Endometrium (tissue), 2 donors: ENCODE results near the gene GAB2.
"Not testable (repeated sequence)": the region's sequence is repeated elsewhere in the genome, so short reads cannot be mapped to it uniquely, and the experiment has no call there.

Experiments
- FAIRE-seq: peaks from 2 replicates; lab custom pipeline; 2012; peaks lifted over from hg19 to GRCh38; lab: Jason Lieb, UNC
- donor health status: control.
- donor health status: control.

The GAB2 gene

GRCh38 chr11:78276311-78276710 lies 141.3 kb downstream of the GAB2 start:
- FAIRE-seq: no peak

DNA sequence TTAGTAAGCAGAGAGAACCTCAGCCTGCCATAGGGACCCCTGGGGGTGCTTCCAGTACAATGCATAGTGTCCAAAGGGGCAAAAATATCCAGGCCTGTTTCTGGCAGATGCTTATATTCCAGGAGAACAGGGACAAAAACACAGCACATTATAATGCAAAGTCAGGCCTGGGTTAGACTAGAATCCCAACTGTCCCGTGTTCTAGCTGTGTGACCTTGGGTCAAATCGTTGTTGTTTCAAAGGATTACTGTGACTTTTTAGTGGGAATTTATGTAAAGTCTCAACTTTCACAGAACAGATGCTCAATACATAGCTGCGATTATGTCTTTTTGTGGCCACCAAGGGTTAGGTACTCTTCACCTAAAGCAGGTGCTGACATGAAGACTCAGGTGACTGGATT lies 142.9 kb downstream of the GAB2 start:
- FAIRE-seq: no peak

DNA sequence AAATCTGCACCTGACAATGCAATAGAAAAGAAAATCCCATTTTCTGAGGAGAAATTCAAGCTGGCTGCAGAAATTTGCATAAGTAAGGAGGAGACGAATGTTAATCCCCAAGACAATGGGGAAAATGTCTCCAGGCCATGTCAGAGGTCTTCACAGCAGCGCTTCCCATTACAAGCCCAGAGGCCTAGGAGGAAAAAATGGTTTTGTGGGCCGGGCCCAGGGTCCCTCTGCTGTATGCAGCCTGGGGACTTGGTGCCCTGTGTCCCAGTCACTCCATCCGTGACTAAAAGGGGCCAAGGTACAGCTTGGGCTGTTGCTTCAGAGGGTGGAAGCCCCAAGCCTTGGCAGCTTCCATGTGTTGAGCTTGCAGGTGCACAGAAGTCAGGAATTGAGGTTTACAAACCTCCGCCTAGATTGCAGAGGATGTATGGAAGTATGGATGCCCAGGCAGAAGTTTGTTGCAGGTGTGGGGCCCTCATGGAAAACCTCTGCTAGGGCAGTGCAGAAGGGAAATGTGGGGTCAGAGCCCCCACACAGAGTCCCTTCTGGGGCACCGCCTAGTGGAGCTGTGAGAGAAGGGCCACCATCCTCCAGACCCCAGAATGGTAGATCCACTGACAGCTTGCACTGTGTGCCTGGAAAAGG lies 144.9 kb downstream of the GAB2 start:
- FAIRE-seq: not testable (repeated sequence)

DNA sequence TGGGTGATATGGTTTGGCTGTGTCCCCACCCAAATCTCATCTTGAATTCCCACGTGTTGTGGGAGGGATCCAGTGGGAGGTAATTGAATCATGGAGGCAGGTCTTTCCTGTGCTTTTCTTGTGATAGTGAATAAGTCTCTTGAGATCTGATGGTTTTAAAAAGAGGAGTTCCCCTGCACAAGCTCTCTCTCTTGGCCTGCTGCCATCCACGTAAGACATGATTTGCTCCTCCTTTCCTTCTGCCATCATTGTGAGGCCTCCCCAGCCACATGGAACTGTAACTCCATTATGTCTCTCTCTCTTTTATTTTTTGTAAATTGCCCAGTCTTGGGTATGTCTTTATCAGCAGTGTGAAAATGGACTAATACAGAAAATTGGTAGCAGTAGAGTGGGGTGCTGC lies 145.8 kb downstream of the GAB2 start:
- FAIRE-seq: not testable (repeated sequence)

- no peak for FAIRE-seq
Measured at GRCh38 chr11:78270971-78271370, 146.6 kb downstream of the GAB2 start.

DNA sequence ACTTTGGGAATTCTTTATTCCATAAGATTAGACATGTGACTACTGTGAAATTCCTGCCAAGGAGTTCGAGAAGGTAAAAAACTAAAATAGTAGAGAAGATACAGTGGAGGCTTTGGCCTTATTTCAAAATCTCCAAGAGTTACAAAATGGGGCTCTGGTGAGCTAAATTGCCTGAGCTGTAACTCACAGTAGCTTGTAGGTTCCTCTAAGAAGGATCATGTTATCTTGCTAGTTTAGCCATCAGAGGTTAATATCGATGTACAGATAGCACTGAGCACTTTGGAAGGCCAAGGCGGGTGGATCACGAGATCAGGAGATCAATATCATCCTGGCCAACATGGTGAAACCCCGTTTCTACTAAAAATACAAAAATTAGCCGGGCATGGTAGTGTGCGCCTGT lies 147.8 kb downstream of the GAB2 start:
- FAIRE-seq: no peak

- FAIRE-seq: peak; percentile 83
Measured at GRCh38 chr11:78268591-78269410, 148.8 kb downstream of the GAB2 start.

GRCh38 chr11:78266451-78266850 lies 151.2 kb downstream of the GAB2 start:
- no peak for FAIRE-seq

GRCh38 chr11:78265326-78265725 lies 152.3 kb downstream of the GAB2 start:
- peak; percentile 76 for FAIRE-seq

GRCh38 chr11:78262691-78263090 lies 154.9 kb downstream of the GAB2 start:
- no peak for FAIRE-seq

DNA sequence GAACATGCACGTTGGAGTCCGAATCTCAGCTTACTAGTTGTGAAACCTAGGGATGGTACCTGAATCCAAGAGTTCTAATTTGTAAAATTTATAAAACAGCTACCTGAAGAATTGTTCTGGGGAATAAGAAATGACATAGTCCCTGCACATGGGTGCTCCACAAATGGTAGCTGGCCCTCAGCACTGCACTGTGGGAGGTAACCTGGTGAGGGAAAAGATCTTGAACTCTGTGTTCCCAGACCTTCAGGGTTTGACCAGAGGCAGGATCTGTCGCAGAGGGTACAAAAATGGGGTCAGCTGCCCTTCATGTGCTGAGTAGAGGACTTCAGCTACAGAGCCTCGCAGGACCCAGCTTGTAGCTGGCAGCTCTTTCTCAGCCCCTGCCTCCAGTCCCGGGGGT lies 155.4 kb downstream of the GAB2 start:
- FAIRE-seq: no peak

DNA sequence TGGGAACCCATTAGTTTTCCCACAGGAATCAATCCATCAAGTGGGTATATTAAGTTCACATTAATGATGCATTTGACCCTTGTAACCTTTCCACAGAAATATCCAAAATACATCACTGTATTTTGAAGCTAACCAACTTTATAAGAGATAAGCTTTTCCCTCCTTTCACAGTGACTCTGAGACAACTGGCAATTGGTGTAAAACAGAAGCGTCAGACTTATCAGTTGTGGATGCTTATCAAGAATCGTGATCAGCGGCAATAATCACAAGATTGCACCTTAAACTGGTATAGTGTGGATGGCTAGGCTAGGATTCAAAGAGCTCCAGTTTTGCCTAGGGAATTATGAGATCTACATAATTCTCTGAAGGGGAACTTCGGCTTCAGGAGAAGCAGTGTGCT lies 155.8 kb downstream of the GAB2 start:
- no peak for FAIRE-seq

DNA sequence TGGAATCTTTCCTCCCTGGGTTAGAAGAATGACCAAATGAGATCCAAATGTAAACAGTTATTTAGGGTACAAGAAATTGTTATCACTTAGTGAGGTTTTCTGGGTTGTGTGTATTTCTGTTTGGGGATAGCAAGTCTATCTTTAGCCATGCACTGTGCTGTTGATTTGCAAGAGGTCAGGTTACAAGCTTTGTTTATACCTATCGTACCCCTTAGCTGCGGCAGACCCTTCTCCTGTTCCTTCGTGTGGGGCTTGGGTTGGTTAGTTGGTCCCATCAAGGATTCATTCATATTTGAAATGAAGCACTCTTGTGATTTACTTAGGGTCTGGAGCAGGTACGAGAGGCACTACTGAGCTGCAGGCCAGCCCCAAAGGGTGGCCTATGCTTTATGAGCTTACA lies 156.3 kb downstream of the GAB2 start:
- FAIRE-seq: no peak

DNA sequence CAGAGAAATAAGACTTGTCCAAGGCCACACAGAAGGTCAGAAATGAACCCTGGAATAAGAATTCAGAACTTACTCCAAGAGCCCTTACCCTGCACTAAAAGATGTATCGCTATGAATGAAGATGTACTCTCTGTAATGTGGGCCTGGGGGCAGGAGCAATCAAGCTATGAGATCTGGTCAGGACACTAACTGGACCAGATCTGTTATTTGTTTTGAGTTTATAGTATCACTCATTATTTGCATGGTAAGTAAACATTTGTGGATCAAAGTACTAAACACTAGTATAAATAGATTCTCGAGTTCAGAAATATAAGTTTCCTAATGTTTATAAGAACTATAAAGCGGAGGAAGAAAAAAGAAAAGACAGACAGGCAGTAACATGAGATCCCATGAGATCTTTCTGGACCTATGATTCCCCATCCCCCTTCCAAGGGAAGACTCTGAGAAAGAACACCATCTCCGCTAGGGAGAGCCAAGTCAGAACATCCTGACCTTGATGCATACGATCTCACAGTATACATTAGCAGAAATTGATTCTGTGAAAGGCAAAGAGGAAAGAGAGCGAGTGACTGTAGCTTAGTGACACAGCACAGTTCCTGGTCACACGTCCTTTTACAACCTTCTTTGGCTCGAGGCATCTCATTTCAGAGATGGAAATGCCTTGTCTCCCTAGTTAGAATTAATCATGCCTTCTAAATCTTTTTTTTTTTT lies 157.7 kb downstream of the GAB2 start:
- FAIRE-seq: no peak

- no peak for FAIRE-seq
Measured at GRCh38 chr11:78257654-78258053, 160.0 kb downstream of the GAB2 start.

DNA sequence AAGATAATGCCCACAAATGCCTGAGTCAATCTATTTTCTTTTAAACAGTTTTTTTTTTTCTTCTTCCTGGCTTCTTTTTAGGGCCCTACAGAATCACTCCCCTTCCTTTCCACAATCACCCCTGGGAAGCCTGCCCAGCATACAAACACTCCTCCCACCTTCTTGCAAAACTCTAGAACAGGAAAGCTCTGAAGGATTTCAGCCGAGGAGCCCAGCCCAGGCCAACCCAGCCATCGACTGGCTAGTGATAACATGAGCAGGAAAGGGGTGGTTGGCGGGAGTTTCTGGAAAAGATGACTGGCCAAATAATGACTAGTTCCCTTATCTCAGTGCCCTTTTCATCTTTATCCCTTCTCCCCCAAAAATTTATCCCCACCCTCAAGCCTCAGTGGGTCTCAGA lies 160.7 kb downstream of the GAB2 start:
- no peak for FAIRE-seq

GRCh38 chr11:78255919-78256318 lies 161.7 kb downstream of the GAB2 start:
- no peak for FAIRE-seq

DNA sequence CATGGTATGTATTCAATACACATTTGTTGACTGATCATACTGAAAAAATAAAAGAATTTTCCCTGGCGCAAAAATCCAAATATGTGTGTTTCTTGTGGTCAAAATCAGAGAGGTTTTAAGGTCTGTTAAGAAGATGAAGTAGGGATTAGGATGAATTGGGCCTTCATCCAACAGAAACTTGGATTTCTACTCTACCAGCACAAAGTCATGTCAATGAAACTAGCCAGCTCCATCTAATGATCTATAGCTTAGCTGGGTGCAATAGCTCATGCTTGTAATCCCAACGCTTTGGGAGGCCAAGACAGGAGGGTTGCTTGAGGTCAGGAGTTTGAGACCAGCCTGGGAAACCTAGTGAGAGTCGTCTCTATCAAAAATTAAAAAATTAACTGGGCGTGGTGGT lies 163.4 kb downstream of the GAB2 start:
- no peak for FAIRE-seq

DNA sequence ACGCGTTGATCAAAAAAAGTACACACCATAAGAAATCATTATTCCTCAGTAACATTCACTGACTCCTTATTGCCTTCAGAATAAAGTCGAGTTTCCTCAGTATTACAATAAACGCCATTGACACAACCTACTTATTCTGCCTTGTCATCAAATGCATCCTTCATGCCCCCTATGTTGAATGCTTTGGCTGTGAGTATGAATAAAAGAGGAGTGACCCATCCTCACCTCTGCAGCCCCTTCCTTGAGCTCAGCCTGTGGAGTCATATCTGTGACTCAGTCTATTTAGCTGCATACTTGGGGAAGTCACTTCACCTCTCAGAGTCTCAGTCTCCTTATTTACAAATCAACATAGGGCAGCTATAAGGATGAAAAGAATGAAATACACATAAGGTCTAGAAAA lies 163.8 kb downstream of the GAB2 start:
- no peak for FAIRE-seq

DNA sequence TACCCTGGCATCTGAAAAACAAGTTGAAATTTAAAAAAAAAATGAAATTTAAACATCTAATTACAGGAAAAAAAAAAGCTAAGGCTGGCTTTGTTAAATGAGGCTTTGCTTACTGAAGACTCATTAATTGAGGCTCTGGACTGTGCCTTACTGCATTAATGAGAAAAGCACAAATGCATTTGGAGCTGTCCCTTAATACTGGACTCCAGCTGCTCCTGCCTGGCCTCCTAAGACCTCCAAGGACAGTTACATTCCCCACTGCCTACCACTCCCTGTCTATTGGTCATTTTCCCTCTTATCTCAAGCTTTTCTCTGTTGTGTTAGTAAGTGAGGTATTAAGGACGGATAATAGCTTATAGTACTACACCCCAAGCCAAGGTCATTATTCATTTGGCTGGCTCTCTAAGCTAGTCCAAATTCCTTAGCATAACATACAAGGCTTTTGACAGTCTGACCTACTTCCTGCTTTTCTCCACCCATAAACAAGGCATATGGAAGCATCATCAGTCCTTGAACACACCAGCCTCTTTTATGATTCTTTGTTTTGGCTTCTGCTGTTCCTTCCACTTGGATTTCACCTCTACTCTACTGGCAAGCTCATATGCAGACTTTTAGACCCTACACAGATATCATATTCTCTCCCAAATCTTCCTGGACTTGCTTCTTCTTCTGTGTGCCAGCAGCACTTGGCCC lies 166.4 kb downstream of the GAB2 start:
- FAIRE-seq: no peak

- no peak for FAIRE-seq
Measured at GRCh38 chr11:78250099-78250498, 167.5 kb downstream of the GAB2 start.

- no peak for FAIRE-seq
Measured at GRCh38 chr11:78248903-78249302, 168.7 kb downstream of the GAB2 start.

DNA sequence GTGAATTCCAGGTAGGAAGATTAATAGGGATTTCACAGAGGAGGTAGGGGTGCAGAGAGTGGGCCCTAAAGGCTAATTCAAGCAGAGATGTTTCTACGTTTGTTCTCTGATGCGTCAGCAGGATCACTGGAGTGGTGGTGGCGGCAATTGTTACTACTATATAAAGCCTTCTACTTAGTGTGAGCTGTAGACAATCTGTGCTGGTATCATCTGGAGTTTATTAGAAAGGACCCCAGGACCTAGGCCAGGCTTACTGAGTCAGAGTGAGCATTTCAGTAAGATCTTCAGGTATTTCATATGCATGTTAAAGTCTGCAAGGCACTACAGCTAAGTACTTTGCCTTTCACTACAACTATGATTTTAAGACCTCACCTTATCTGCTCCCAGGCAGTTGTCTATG lies 169.4 kb downstream of the GAB2 start:
- no peak for FAIRE-seq
